WTC11 (cell line): Measurements from ENCODE around the gene SRPRB. TPM values are rescaled to one million over a fixed set of nuclear protein-coding genes. Genes with fewer than 3 reads are reported as not detected.
A peak's percentile ranks its signal among the peaks of the same experiment; 100 is the strongest.

ENCODE experiments used
- ATAC-seq: fragments of 200-7000 bp; cut with Tn5 transposase; 2 replicates; pipeline ENCODE4 v1.10.0; 2021; ENCODE audit warnings: mild to moderate bottlenecking, moderate library complexity
- CTCF ChIA-PET: fragments of 300-600 bp; sonication (Branson Sonifier 250); formaldehyde crosslinking; loops from one replicate; lab custom pipeline; 2021; ENCODE audit warnings: antibody characterized with exemption; lab: Charles Lee
- POLR2A ChIA-PET: fragments of 350-600 bp; sonication (Branson Sonifier 250); formaldehyde crosslinking; loops from one replicate; lab custom pipeline; 2021; ENCODE audit warnings: antibody characterized with exemption; lab: Charles Lee
- DNase-seq: peaks from one replicate; pipeline ENCODE4 v3.0.0; 2021; ENCODE audit warnings: low spot score
- H3K27ac Mint-ChIP-seq: 2 replicates; pipeline ENCODE4 v1.8.0; 2021; ENCODE audit warnings: mixed read lengths
- H3K27me3 Mint-ChIP-seq: 2 replicates; pipeline ENCODE4 v1.8.0; 2021; ENCODE audit warnings: low read depth, mild to moderate bottlenecking, moderate library complexity, mixed read lengths
- H3K36me3 Mint-ChIP-seq: 2 replicates; pipeline ENCODE4 v1.8.0; 2021; ENCODE audit warnings: mixed read lengths
- H3K4me1 Mint-ChIP-seq: 2 replicates; pipeline ENCODE4 v1.8.0; 2022; ENCODE audit warnings: mixed read lengths
- H3K4me3 Mint-ChIP-seq: 2 replicates; pipeline ENCODE4 v1.8.0; 2021; ENCODE audit warnings: mild to moderate bottlenecking, moderate library complexity, mixed read lengths
- H3K9me3 Mint-ChIP-seq: 2 replicates; pipeline ENCODE4 v1.8.0; 2021; ENCODE audit warnings: mixed read lengths
- CREM ChIP-seq: sonication (generic); formaldehyde crosslinking; IDR thresholded peaks from 2 replicates; pipeline ENCODE4 v1.8.1; 2022; ENCODE audit warnings: mild to moderate bottlenecking, missing genetic modification reagents, moderate library complexity
- CTCF ChIP-seq: fragments of 200-600 bp; IDR thresholded peaks from 2 replicates; pipeline ENCODE4 v1.8.0; 2022; ENCODE audit warnings: antibody characterized with exemption
- E2F1 ChIP-seq: sonication (generic); formaldehyde crosslinking; IDR thresholded peaks from 2 replicates; pipeline ENCODE4 v1.8.0; 2022; ENCODE audit warnings: mild to moderate bottlenecking, missing genetic modification reagents
- EMX1 ChIP-seq: fragments of 250-450 bp; sonication (Bioruptor Pico); IDR thresholded peaks from 2 replicates; pipeline ENCODE4 v1.8.0; 2021; ENCODE audit warnings: mild to moderate bottlenecking
- FOXP4 ChIP-seq: sonication (generic); formaldehyde crosslinking; IDR thresholded peaks from 2 replicates; pipeline ENCODE4 v1.8.0; 2022; ENCODE audit warnings: mild to moderate bottlenecking, missing genetic modification reagents
- HMGXB4 ChIP-seq: sonication (generic); formaldehyde crosslinking; IDR thresholded peaks from 2 replicates; pipeline ENCODE4 v1.8.1; 2023; ENCODE audit warnings: mild to moderate bottlenecking, moderate library complexity, missing genetic modification reagents
- MAX ChIP-seq: sonication (generic); formaldehyde crosslinking; IDR thresholded peaks from 2 replicates; pipeline ENCODE4 v1.8.0; 2022; ENCODE audit warnings: mild to moderate bottlenecking, missing genetic modification reagents
- NFE2L1 ChIP-seq: sonication (generic); formaldehyde crosslinking; IDR thresholded peaks from 2 replicates; pipeline ENCODE4 v1.8.1; 2023; ENCODE audit warnings: missing genetic modification reagents
- PRDM15 ChIP-seq: sonication (generic); formaldehyde crosslinking; IDR thresholded peaks from 2 replicates; pipeline ENCODE4 v1.8.0; 2022; ENCODE audit warnings: missing genetic modification reagents
- USF1 ChIP-seq: sonication (generic); formaldehyde crosslinking; IDR thresholded peaks from 2 replicates; pipeline ENCODE4 v1.8.0; 2022; ENCODE audit warnings: mild to moderate bottlenecking, missing genetic modification reagents
- USF2 ChIP-seq: sonication (generic); formaldehyde crosslinking; IDR thresholded peaks from 2 replicates; pipeline ENCODE4 v1.8.1; 2023; ENCODE audit warnings: mild to moderate bottlenecking, missing genetic modification reagents, moderate library complexity
- ZNF423 ChIP-seq: fragments of 250-450 bp; sonication (Bioruptor Pico); IDR thresholded peaks from 2 replicates; pipeline ENCODE4 v2.1.2; 2022; ENCODE audit warnings: mild to moderate bottlenecking, moderate library complexity
- ZNF512 ChIP-seq: sonication (generic); formaldehyde crosslinking; IDR thresholded peaks from 2 replicates; pipeline ENCODE4 v1.8.1; 2022; ENCODE audit warnings: missing genetic modification reagents, borderline replicate concordance
- total RNA-seq: library from RNA; stranded (reverse); gene quantifications from 3 replicates; pipeline ENCODE4 v1.2.3, GENCODE V29; 2021

The SRPRB gene
- total RNA-seq, 1 experiment from 2014 or later = 40.9 TPM

GRCh38 chr3:133820889-133821675, 15.5 kb downstream of the SRPRB start:
- Mint-ChIP-seq H3K9me3 (no peaks in the 10 kb centered on the region), H3K27me3 (no peaks in the 10 kb centered on the region), H3K4me1 (peaks cover 16% of the 10 kb centered on the region)
- ATAC-seq (no peak), DNase-seq (no peak)
- no peak for TF ChIP-seq E2F1 (CRISPR knock-in tag)
- no peak for TF ChIP-seq CREM (CRISPR knock-in tag)
- TF ChIP-seq ZNF512 = no peak
- no peak for TF ChIP-seq FOXP4 (CRISPR knock-in tag)
- 0 out of 2 replicates have a peak, but pooled peaks have one; percentile 21 for TF ChIP-seq MAX (CRISPR knock-in tag)
- TF ChIP-seq, all 79 proteins: peak for 1
- ChIA-PET POLR2A (no interaction called here), CTCF (interaction anchor here (1.2 to 1.7 kb wide), 2 partner anchors 11 to 158 kb away, joined by 3 to 9 read pairs; no protein-coding TSS in a partner anchor)
- H3K27ac Mint-ChIP-seq = 0 out of 2 replicates have a peak overlapping the region, but pooled peaks have one; percentile 26
- peaks cover 59% of the 10 kb centered on the region for H3K36me3 Mint-ChIP-seq
- H3K4me3 Mint-ChIP-seq = no peak overlapping the region

GRCh38 chr3:133821767-133822638, 16.4 kb downstream of the SRPRB start:
- CTCF ChIA-PET = interaction anchor here (1.4 kb wide), 1 partner anchor 11 kb away, joined by 6 read pairs; no protein-coding TSS in a partner anchor
- no peaks in the 10 kb centered on the region for H3K27me3 Mint-ChIP-seq

More at GRCh38 chr3:133821767-133822638, 16.4 kb downstream of the SRPRB start:
- H3K27ac Mint-ChIP-seq = peak overlapping the region; percentile 59
- DNase-seq = peak; percentile 61
- POLR2A ChIA-PET = no interaction called here
- peak; percentile 85 for ATAC-seq
- no peaks in the 10 kb centered on the region for H3K9me3 Mint-ChIP-seq
- no peak overlapping the region for H3K4me3 Mint-ChIP-seq
- peaks cover 16% of the 10 kb centered on the region for H3K4me1 Mint-ChIP-seq
- H3K36me3 Mint-ChIP-seq = peaks cover 56% of the 10 kb centered on the region
- TF ChIP-seq HMGXB4 (CRISPR knock-in tag) (no peak), NFE2L1 (CRISPR knock-in tag) (no peak), EMX1 (CRISPR knock-in tag) (no peak), ZNF423 (CRISPR knock-in tag) (peak; percentile 7; the same call in 1 of the 2 replicates), CTCF (peak; percentile 40; the same call in 1 of the 2 replicates), CREM (CRISPR knock-in tag) (peak; percentile 36; the same call in 1 of the 2 replicates), USF2 (peak; percentile 82), USF1 (CRISPR knock-in tag) (peak; percentile 76), PRDM15 (CRISPR knock-in tag) (no peak)
